ENCODE measurements around the gene AGK.

- TF ChIP-seq CTCF (IDR thresholded peaks at IDR 0.05) (no peak), POLR2A (IDR thresholded peaks at IDR 0.05) (no peak), POLR2AphosphoS5 (IDR thresholded peaks at IDR 0.05) (no peak)
Measured at GRCh38 chr7:141525973-141526514, 25.2 kb upstream of the AGK start.

Data from breast epithelium (tissue), 3 donors.